OCI-LY3 (cell line): ENCODE measurements around the gene LOXHD1.

Experiments used
- CTCF ChIP-seq: fragments of 200-600, 300-600 bp; sonication (generic); IDR thresholded peaks from 2 replicates; pipeline ENCODE4 v1.5.1; 2014; ENCODE audit warnings: antibody characterized with exemption, low read length, low read depth
- EZH2phosphoT487 ChIP-seq: fragments of 200-600 bp; shearing (Covaris generic); IDR thresholded peaks from 2 replicates; pipeline ENCODE4 v1.6.1; 2018; ENCODE audit warnings: antibody characterized with exemption, mixed run types, low read depth

GRCh38 chr18:46566111-46566510, 90.9 kb downstream of the LOXHD1 start:
- no peak for TF ChIP-seq CTCF
- TF ChIP-seq EZH2phosphoT487 = no peak
